ENCODE data around the gene RBM20.

Gene RBM20

GRCh38 chr10:110818311-110819256 lies 174.4 kb downstream of the RBM20 start:
- no peak for DNase-seq

- no peak for DNase-seq
Measured at GRCh38 chr10:110820321-110820814, 176.2 kb downstream of the RBM20 start.

- DNase-seq, result no peak
Measured at GRCh38 chr10:110821508-110821907, 177.4 kb downstream of the RBM20 start.

- no peak for DNase-seq
Measured at GRCh38 chr10:110822035-110822711, 178.0 kb downstream of the RBM20 start.

- no peak for DNase-seq
Measured at GRCh38 chr10:110822712-110823311, 178.7 kb downstream of the RBM20 start.

- no peak for DNase-seq
Measured at GRCh38 chr10:110824152-110824441, 180.0 kb downstream of the RBM20 start.

GRCh38 chr10:110824660-110825059 lies 180.5 kb downstream of the RBM20 start:
- no peak for DNase-seq

GRCh38 chr10:110825508-110825907 lies 181.4 kb downstream of the RBM20 start:
- no peak for DNase-seq

GRCh38 chr10:110827410-110827809 lies 183.3 kb downstream of the RBM20 start:
- DNase-seq, result no peak

GRCh38 chr10:110827875-110828274 lies 183.7 kb downstream of the RBM20 start:
- DNase-seq, result no peak

GRCh38 chr10:110828525-110828924 lies 184.4 kb downstream of the RBM20 start:
- DNase-seq, result no peak

- DNase-seq, result no peak
Measured at GRCh38 chr10:110829721-110830410, 185.7 kb downstream of the RBM20 start.

GRCh38 chr10:110833234-110833940 lies 189.3 kb downstream of the RBM20 start:
- DNase-seq, result no peak

- no peak for DNase-seq
Measured at GRCh38 chr10:110833941-110834628, 189.9 kb downstream of the RBM20 start.

GRCh38 chr10:110834629-110835301 lies 190.6 kb downstream of the RBM20 start:
- no peak for DNase-seq

- no peak for DNase-seq
Measured at GRCh38 chr10:110835841-110836240, 191.7 kb downstream of the RBM20 start.

- no peak for DNase-seq
Measured at GRCh38 chr10:110836706-110837105, 192.6 kb downstream of the RBM20 start.

GRCh38 chr10:110837418-110838171 lies 193.5 kb downstream of the RBM20 start:
- DNase-seq, result no peak

- DNase-seq, result no peak
Measured at GRCh38 chr10:110840225-110840922, 196.2 kb downstream of the RBM20 start.
